MM.1S (cell line): Measurements from ENCODE around the gene BTD.

Source experiments
- DNase-seq: peaks from one replicate; pipeline ENCODE4 v3.0.0-alpha.2; 2015
- H2AFZ ChIP-seq: fragments of 300-600 bp; sonication (generic); 2 replicates; pipeline ENCODE4 v1.6.0; 2016; ENCODE audit warnings: antibody characterized with exemption, low read length
- H3F3A ChIP-seq: fragments of 300-600 bp; sonication (generic); 2 replicates; pipeline ENCODE4 v1.6.1; 2016; ENCODE audit warnings: mild to moderate bottlenecking, antibody characterized with exemption, low read length, moderate library complexity, mixed read lengths; ENCODE audit not compliant: insufficient read depth
- H3K27ac ChIP-seq: fragments of 300-600 bp; sonication (generic); 2 replicates; pipeline ENCODE4 v1.5.1; 2016; ENCODE audit warnings: mild to moderate bottlenecking, low read length
- H3K27me3 ChIP-seq: fragments of 300-600 bp; sonication (generic); replicated peaks from 2 replicates; pipeline ENCODE4 v1.6.0; 2016; ENCODE audit warnings: low read length; ENCODE audit not compliant: insufficient read depth
- H3K36me3 ChIP-seq: fragments of 300-600 bp; sonication (generic); replicated peaks from 2 replicates; pipeline ENCODE4 v1.6.1; 2016; ENCODE audit warnings: mild to moderate bottlenecking, low read length, mixed read lengths; ENCODE audit not compliant: insufficient read depth
- H3K4me1 ChIP-seq: fragments of 300-600 bp; sonication (generic); 2 replicates; pipeline ENCODE4 v1.6.1; 2016; ENCODE audit warnings: low read length, mixed read lengths
- H3K4me2 ChIP-seq: fragments of 300-600 bp; sonication (generic); 2 replicates; pipeline ENCODE4 v1.6.0; 2016; ENCODE audit warnings: low read depth, low read length
- H3K4me3 ChIP-seq: fragments of 300-600 bp; sonication (generic); 2 replicates; pipeline ENCODE4 v1.5.1; 2016; ENCODE audit warnings: low read length, mixed read lengths
- H3K79me2 ChIP-seq: fragments of 300-600 bp; sonication (generic); 2 replicates; pipeline ENCODE4 v1.6.1; 2016; ENCODE audit warnings: mixed run types, low read length, mixed read lengths
- H3K9ac ChIP-seq: fragments of 300-600 bp; sonication (generic); 2 replicates; pipeline ENCODE4 v1.6.1; 2016; ENCODE audit warnings: low read length, mixed read lengths
- H3K9me2 ChIP-seq: fragments of 300-600 bp; sonication (generic); replicated peaks from 2 replicates; pipeline ENCODE4 v1.6.1; 2016; ENCODE audit warnings: mild to moderate bottlenecking, low read length, mixed read lengths; ENCODE audit not compliant: insufficient read depth
- H3K9me3 ChIP-seq: fragments of 300-600 bp; sonication (generic); replicated peaks from 2 replicates; pipeline ENCODE4 v1.6.1; 2016; ENCODE audit warnings: mild to moderate bottlenecking, low read length, mixed read lengths; ENCODE audit not compliant: insufficient read depth
- H4K20me1 ChIP-seq: fragments of 300-600 bp; sonication (generic); 2 replicates; pipeline ENCODE4 v1.6.1; 2016; ENCODE audit warnings: mild to moderate bottlenecking, low read length, moderate library complexity, mixed read lengths; ENCODE audit not compliant: insufficient read depth
- EZH2 ChIP-seq: fragments of 300-600 bp; sonication (generic); optimal IDR thresholded peaks from 2 replicates; pipeline ENCODE3; 2017; ENCODE audit warnings: low read depth, mild to moderate bottlenecking, antibody characterized with exemption, low read length, mixed read lengths
- EZH2phosphoT487 ChIP-seq: fragments of 300-600 bp; sonication (generic); IDR thresholded peaks from 2 replicates; pipeline ENCODE4 v1.6.1; 2018; ENCODE audit warnings: antibody characterized with exemption, low read length
- TF ChIP-seq, protein P1 (sequence below): fragments of 300-600 bp; sonication (generic); IDR thresholded peaks from 2 replicates; pipeline ENCODE4 v1.5.1; 2016; ENCODE audit warnings: antibody characterized with exemption, low read length, mixed read lengths

Gene BTD

DNA sequence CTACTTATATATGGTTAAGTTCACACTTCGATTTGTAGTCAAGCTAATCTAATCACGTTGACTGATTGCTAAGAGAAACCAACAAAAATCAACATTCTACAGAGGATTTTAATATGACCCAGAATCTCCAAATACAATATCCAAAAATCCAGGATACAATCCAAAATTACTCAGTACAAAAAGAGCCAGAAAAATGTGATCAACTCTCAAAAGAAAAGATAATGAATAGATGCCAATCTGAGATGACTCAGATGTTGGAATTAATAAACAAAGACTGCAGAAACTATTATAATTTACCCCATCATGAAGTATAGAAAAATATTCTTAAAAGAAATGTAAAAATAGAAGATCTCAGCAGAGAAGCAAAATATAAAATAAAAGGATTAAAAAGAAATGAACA, 22.5 kb upstream of the BTD start:
- H3K4me3 ChIP-seq = no peak overlapping the region
- H3K27me3 ChIP-seq = no peaks in the 10 kb centered on the region

DNA sequence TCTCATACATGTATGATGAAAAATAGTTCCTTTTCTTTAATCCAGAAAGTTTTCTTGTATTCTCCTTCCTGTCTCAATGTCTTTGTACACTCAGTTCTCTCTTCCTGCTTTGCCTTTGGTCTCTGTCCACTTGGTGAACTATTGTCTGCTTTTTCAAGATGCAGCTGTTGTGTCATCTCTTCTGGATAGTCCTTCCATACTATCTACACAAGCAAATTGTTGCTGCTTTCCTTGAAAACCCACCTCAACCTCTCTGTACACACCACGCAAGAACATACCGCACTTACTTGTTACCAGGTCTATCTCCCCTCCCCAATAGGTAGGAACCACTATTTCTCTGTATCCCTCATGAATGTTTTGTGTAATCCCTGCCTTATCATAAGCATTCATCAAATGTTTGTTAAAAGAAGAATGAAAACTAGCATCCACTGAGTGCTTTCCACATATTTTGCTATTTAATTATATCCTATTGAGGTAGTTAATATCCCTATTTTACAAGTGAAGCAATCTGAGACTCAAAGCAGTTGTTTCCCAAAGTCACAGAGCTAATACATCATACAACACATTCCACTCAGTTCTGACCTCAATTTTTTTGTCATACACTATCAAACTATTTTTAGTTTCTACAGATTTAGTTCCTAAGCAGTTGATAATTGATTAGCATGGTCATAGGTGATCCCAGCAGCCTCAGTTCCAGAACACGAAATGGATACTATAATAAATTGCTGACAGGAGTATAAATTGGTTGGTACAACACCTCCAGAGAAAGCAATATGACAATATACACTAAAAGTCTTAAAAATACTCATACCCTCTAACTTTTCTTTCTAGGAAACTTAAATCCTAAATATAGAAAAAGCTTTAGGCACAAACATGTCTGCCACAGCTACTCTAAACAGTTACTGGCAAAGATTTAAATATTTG, 19.8 kb upstream of the BTD start:
- H3K27me3 ChIP-seq = no peaks in the 10 kb centered on the region
- no peaks in the 10 kb centered on the region for H3K9me3 ChIP-seq
- H2AFZ ChIP-seq = no peak overlapping the region
- no peaks in the 10 kb centered on the region for H3K9me2 ChIP-seq
- no peaks in the 10 kb centered on the region for H4K20me1 ChIP-seq
- no peak for DNase-seq
- no peaks in the 10 kb centered on the region for H3K79me2 ChIP-seq
- no peak for TF ChIP-seq EZH2phosphoT487
- H3K27ac ChIP-seq = no peak overlapping the region
- H3K9ac ChIP-seq = no peak overlapping the region
- peaks cover 10% of the 10 kb centered on the region; the same call in 1 of the 2 replicates for H3K36me3 ChIP-seq
- H3K4me3 ChIP-seq = no peak overlapping the region
- H3K4me2 ChIP-seq = no peak overlapping the region
- 0 out of 2 replicates have a peak, but pooled peaks cover under 1% of the 10 kb centered on the region for H3K4me1 ChIP-seq
- no peaks in the 10 kb centered on the region; the same call in 1 of the 2 replicates for H3F3A ChIP-seq

More for the DNA sequence above, 22.5 kb upstream of the BTD start:
- H3K9me3 ChIP-seq = no peaks in the 10 kb centered on the region
- H3K4me1 ChIP-seq = 0 out of 2 replicates have a peak, but pooled peaks cover 4% of the 10 kb centered on the region
- H3K9me2 ChIP-seq = no peaks in the 10 kb centered on the region
- no peak overlapping the region for H3K9ac ChIP-seq
- H3K27ac ChIP-seq = no peak overlapping the region
- no peak overlapping the region for H2AFZ ChIP-seq
- H4K20me1 ChIP-seq = no peaks in the 10 kb centered on the region
- TF ChIP-seq, protein P1, sequence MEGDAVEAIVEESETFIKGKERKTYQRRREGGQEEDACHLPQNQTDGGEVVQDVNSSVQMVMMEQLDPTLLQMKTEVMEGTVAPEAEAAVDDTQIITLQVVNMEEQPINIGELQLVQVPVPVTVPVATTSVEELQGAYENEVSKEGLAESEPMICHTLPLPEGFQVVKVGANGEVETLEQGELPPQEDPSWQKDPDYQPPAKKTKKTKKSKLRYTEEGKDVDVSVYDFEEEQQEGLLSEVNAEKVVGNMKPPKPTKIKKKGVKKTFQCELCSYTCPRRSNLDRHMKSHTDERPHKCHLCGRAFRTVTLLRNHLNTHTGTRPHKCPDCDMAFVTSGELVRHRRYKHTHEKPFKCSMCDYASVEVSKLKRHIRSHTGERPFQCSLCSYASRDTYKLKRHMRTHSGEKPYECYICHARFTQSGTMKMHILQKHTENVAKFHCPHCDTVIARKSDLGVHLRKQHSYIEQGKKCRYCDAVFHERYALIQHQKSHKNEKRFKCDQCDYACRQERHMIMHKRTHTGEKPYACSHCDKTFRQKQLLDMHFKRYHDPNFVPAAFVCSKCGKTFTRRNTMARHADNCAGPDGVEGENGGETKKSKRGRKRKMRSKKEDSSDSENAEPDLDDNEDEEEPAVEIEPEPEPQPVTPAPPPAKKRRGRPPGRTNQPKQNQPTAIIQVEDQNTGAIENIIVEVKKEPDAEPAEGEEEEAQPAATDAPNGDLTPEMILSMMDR = no peak
- TF ChIP-seq EZH2phosphoT487 (no peak), EZH2 (no peak)
- H3F3A ChIP-seq = no peaks in the 10 kb centered on the region
- H3K79me2 ChIP-seq = no peaks in the 10 kb centered on the region
- DNase-seq = no peak
- no peaks in the 10 kb centered on the region; the same call in 1 of the 2 replicates for H3K36me3 ChIP-seq
- H3K4me2 ChIP-seq = no peak overlapping the region

DNA sequence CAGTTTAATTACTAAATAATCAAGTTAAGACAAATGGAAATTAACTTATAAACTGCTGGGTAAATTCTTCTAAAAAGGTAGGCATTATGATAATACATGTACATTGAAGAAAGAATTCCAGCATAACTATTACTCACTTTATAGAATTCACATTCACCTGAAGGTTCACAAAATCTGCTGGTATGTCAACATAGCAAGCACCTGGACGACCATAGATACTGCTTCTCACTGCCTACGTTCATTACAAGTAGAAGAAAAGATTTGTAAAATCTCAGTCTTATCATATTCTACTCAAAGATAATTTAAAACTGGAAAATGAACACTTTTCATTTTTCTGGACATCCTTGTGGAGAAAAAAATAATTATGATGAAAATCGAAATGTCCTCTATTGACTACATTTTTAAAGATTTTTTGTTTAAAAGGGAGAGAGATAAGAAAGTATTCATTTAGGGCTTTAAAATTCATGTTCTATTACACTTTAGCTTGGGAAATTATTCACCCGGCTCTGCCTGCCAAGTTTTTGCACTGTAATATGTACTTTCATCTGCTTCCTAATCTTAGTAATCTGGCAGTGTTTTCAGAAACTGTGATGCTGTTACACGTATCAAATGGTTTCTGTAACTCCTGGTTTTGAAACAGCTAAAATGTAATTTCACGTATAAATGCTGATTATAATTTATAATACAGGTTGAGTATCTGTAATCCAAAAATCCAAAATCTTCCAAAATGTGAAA, 16.3 kb upstream of the BTD start:
- Histone ChIP-seq H3K27ac (no peak overlapping the region), H3K4me1 (no peaks in the 10 kb centered on the region), H3K9ac (no peak overlapping the region), H2AFZ (no peak overlapping the region), H3K9me2 (no peaks in the 10 kb centered on the region), H3K36me3 (peaks cover 10% of the 10 kb centered on the region; the same call in 1 of the 2 replicates), H3K4me2 (no peak overlapping the region), H3F3A (no peaks in the 10 kb centered on the region; the same call in 1 of the 2 replicates), H3K9me3 (no peaks in the 10 kb centered on the region), H4K20me1 (no peaks in the 10 kb centered on the region), H3K79me2 (no peaks in the 10 kb centered on the region), H3K27me3 (no peaks in the 10 kb centered on the region), H3K4me3 (no peak overlapping the region)
- TF ChIP-seq, protein P1 = no peak
- TF ChIP-seq EZH2 = no peak
- no peak for TF ChIP-seq EZH2phosphoT487
- DNase-seq = no peak
